ENCODE results near the gene DCTN5. TPM values are rescaled to one million over a fixed set of nuclear protein-coding genes. Genes with fewer than 3 reads are reported as not detected.
A peak's percentile ranks its signal among the peaks of the same experiment; 100 is the strongest.

Gene DCTN5
- total and polyA plus RNA-seq, 2 of the 13 experiments (the other 11 are each of a cell fraction or from before 2014, with no cell fraction given) = 105 to 207 TPM

GRCh38 chr16:23673971-23674614 is 32.8 kb downstream of the DCTN5 start (continued):
- TF ChIP-seq, protein P1, sequence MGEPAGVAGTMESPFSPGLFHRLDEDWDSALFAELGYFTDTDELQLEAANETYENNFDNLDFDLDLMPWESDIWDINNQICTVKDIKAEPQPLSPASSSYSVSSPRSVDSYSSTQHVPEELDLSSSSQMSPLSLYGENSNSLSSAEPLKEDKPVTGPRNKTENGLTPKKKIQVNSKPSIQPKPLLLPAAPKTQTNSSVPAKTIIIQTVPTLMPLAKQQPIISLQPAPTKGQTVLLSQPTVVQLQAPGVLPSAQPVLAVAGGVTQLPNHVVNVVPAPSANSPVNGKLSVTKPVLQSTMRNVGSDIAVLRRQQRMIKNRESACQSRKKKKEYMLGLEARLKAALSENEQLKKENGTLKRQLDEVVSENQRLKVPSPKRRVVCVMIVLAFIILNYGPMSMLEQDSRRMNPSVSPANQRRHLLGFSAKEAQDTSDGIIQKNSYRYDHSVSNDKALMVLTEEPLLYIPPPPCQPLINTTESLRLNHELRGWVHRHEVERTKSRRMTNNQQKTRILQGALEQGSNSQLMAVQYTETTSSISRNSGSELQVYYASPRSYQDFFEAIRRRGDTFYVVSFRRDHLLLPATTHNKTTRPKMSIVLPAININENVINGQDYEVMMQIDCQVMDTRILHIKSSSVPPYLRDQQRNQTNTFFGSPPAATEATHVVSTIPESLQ (CRISPR knock-in tag; conservative IDR thresholded peaks at IDR 0.05) = no peak
- no peak for TF ChIP-seq SKI (IDR thresholded peaks at IDR 0.05; ENCODE audit: partially characterized antibody)
- TF ChIP-seq ZNF484 (CRISPR knock-in tag; IDR thresholded peaks at IDR 0.05; ENCODE audit: borderline replicate concordance, low read depth) = no peak
- no peak for TF ChIP-seq RBFOX2 (IDR thresholded peaks at IDR 0.05; ENCODE audit: low read depth, low read length)
- TF ChIP-seq NFIC (IDR thresholded peaks at IDR 0.05; ENCODE audit: low read length) = no peak
- no peak for TF ChIP-seq RORA (CRISPR knock-in tag; IDR thresholded peaks at IDR 0.05)
- TF ChIP-seq ZKSCAN5 (CRISPR knock-in tag; IDR thresholded peaks at IDR 0.05) = 0 out of 2 replicates have a peak, but pooled peaks have one; percentile 21
- peak; percentile 58; the same call in 1 of the 2 replicates for TF ChIP-seq ZIK1 (CRISPR knock-in tag; IDR thresholded peaks at IDR 0.05; ENCODE audit: borderline replicate concordance, low read depth)
- no peak for TF ChIP-seq FOSL2 (CRISPR knock-in tag; IDR thresholded peaks at IDR 0.05)
- 0 out of 2 replicates have a peak, but pooled peaks have one; percentile 50 for TF ChIP-seq ARID3A (IDR thresholded peaks at IDR 0.05; ENCODE audit: low read depth, low read length)
- no peak for TF ChIP-seq SRY (CRISPR knock-in tag; IDR thresholded peaks at IDR 0.05)
- TF ChIP-seq, protein P2, sequence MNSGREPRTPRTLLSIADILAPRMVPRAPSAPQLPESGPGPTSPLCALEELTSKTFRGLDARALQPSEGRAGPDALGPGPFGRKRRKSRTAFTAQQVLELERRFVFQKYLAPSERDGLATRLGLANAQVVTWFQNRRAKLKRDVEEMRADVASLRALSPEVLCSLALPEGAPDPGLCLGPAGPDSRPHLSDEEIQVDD (CRISPR knock-in tag; IDR thresholded peaks at IDR 0.05; ENCODE audit: borderline replicate concordance) = 0 out of 2 replicates have a peak, but pooled peaks have one; percentile 24
- TF ChIP-seq ZNF451 (CRISPR knock-in tag; IDR thresholded peaks at IDR 0.05) = 0 out of 2 replicates have a peak, but pooled peaks have one; percentile 34
- no peak for TF ChIP-seq FOXK1 (CRISPR knock-in tag; IDR thresholded peaks at IDR 0.05; ENCODE audit: borderline replicate concordance, low read depth)
- TF ChIP-seq CREB1 (IDR thresholded peaks at IDR 0.05) = no peak
- no peak for TF ChIP-seq CREB1 (CRISPR knock-in tag; IDR thresholded peaks at IDR 0.05)
- TF ChIP-seq HNF4G (IDR thresholded peaks at IDR 0.05; ENCODE audit: borderline replicate concordance, low read depth, low read length) = peak; percentile 78
- no peak; the same call in 1 of the 2 replicates for TF ChIP-seq HNF4G (CRISPR knock-in tag; IDR thresholded peaks at IDR 0.05; ENCODE audit: borderline replicate concordance, low read depth)
- 0 out of 2 replicates have a peak, but pooled peaks have one; percentile 11 for TF ChIP-seq ZNF792 (CRISPR knock-in tag; IDR thresholded peaks at IDR 0.05)
- peak; percentile 44; the same call in 1 of the 2 replicates for TF ChIP-seq SALL1 (CRISPR knock-in tag; IDR thresholded peaks at IDR 0.05)
- no peak for TF ChIP-seq ZEB1 (IDR thresholded peaks at IDR 0.05; ENCODE audit: insufficient replicate concordance, low read depth)
- TF ChIP-seq ZNF337 (CRISPR knock-in tag; IDR thresholded peaks at IDR 0.05; ENCODE audit: borderline replicate concordance, low read depth) = no peak
- no peak for TF ChIP-seq ZNF543 (CRISPR knock-in tag; IDR thresholded peaks at IDR 0.05)
- TF ChIP-seq POLR2G (IDR thresholded peaks at IDR 0.05; ENCODE audit: low read depth, low read length) = no peak
- no peak for TF ChIP-seq KLF9 (CRISPR knock-in tag; IDR thresholded peaks at IDR 0.05; ENCODE audit: low read depth)
- TF ChIP-seq ZNF761 (CRISPR knock-in tag; conservative IDR thresholded peaks at IDR 0.05) = no peak; the same call in 1 of the 2 replicates
- no peak for TF ChIP-seq FLYWCH1 (CRISPR knock-in tag; IDR thresholded peaks at IDR 0.05)
- TF ChIP-seq SOX6 (IDR thresholded peaks at IDR 0.05) = no peak
- TF ChIP-seq SOX6 (CRISPR knock-in tag; IDR thresholded peaks at IDR 0.05) = peak; percentile 46
- TF ChIP-seq HNF4A (CRISPR knock-in tag; IDR thresholded peaks at IDR 0.05) = peak; percentile 85
